NCI-H1417 (cell line): Measurements from ENCODE around the gene IFNG-AS1.

Experiments
- DNase-seq, 3 experiments: peaks; one replicate each; lab custom pipeline; 2025; lab: John Stamatoyannopoulos, UW

Gene IFNG-AS1

GRCh38 chr12:67989184-67989920, at the start of gene IFNG-AS1:
TSS of gene IFNG-AS1 (plus strand) at chr12:67989447.
- no peak for DNase-seq

DNA sequence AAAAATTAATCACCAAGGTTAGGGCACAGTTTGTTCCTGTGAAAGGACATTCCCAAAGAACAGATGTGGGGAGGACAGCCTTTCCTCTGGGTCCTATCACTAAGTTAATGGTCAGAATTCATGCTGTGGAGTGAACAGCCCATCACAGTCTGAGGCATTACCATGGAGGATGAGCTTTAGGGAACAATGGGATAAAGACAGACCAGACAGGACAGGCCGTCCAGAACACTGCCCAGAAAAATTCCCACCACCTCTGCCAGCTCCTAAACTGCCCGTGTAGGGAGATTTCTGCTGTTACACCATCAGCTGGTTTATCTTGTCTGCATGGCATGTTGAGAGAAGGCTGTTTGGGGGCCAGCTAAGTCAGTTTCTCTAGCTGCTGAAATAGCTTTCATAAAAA, 49.6 kb upstream of the IFNG-AS1 start:
- DNase-seq = no peak

DNA sequence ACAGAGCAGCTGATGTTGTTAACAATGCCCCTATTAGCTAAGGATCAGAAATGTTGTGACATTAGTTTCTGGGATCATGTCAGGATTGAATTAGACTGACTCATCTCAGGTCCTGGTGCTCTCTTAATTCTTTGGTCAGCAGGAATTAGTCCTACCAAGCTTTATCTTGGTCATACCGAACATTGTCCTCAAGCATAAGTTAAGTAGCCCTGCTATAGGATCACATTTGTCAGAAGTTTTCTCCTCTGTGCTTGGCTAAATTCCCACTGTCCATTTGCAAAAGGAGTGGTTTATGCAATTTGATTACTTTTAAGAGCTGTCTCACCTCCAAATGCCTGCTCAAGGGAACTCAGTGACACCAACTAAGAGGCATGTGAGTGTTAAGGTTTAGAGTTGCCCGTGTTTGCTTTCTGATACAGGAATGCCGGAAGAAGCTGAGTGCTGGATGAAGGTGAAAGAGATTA, 48.4 kb upstream of the IFNG-AS1 start:
- no peak for DNase-seq

DNA sequence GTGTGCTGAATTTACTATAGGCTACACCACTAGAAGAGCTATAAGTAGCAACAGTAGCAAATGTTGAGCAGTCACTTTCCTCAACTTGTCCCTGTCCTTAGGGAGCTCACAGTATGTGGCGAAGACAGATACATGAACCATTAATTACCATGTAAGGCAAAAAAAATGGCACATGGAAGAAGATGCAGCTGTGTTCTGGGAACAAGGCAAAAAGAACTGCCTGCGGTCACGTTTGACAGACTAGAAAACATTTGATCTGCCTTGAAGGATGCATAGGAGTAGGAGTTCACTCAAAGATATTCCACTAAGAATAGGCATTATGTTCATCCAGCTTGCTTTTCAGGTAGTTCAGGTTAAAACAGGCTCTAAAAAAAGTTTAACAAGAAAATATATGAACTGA, 46.5 kb upstream of the IFNG-AS1 start:
- peak in 2 of 3 experiments; percentile 12 to 60 for DNase-seq

- DNase-seq = peak; percentile 68 to 91 (median 90)
These were observed 45.9 kb upstream of the IFNG-AS1 start for GRCh38 chr12:67943141-67943892.

DNA sequence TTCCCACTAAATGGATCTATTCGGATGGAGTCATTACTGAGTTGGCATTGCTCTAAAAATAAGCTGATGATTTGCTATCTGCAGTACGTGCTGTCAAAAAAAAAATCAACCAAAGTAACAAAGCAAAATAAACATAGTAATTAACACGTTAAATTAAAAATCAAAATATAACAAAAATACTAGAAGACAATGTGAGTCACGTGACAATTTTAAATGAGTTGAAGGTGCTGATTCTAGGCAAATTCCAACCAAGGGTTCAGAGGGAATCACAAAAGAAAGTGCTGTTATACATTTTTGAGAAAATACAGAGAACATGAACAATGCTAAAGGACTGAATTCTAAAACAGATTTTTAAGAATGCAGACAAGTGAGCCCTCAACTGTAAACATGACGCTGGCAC, 45.2 kb upstream of the IFNG-AS1 start:
- DNase-seq = no peak

GRCh38 chr12:67952787-67953186, 36.5 kb upstream of the IFNG-AS1 start:
- DNase-seq = no peak

DNA sequence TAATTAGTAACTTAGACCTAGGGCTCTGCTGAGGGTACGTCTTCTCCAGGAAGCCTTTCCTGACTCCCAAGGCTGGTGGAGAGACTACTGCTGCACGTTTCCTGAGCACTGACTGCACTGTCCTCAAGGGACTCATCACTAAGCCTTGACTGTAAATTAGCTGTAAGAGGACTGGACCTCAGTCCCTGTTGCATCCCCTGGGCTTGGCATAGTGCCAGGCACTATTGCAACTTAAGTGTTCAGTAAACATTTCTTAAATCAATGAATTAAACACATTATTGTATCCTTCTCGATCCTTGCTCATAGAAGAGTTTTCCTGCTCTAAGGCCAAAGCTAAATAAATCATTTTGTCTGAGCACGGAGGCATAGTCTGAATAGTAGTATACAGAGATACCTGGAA, 31.9 kb upstream of the IFNG-AS1 start:
- DNase-seq = peak; percentile 61 to 97 (median 91)

DNA sequence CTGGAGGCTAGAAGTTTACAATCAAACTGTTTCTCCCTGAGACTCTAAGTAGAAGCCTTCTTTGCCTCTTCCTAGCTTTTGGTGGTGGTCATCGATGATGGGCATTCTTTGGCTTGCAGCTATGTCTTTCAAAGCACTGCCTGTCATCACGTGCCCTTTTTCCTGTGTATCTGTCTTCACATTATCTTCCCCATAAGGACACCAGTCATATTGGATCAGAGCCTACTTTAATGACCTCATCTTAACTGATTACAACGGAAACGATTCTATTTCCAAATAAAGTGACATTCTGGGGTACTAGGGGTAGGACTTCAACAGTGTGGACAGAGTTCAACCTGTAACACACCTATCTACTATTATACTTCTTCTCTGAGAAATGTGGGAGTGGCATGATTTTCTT, 31.1 kb upstream of the IFNG-AS1 start:
- no peak for DNase-seq

GRCh38 chr12:67964456-67964855, 24.8 kb upstream of the IFNG-AS1 start:
- DNase-seq = no peak

DNA sequence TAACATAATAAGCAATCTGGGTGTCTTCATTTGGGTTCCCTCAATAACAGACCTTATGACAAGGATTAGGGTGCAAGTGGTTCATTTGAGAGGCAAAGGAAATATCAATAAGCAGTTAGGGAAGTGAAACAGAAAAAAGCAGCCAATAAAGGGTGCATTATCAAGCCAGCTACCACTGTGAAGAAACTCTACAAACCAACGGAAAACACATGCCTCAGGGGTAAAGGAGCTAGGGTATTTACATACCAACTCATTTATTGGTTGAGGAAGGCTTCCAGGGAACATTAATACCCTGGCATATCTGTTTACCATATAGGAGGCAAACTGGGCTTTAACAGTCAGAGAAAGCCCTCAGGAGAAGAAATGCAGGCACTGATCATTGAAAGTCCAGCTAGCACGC, 22.7 kb upstream of the IFNG-AS1 start:
- no peak for DNase-seq

DNA sequence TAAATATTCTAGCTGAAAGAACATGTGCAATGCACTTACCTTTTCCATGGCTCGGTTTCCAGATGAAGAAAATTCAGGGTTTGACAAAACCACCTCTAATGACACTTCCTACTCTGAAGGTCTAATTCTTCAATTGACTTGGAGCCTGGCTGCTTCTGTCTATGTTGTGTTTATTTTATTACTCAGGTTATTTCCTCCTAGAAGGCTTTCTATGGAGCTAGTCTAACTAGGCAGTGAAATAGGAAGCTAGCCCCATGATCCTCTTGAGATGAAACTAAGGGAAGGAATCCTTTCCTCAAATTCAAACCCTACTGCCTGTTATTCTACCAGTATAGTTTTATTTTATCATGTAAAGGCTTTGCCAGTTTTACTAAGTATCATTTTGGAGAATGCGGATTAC, 20.9 kb upstream of the IFNG-AS1 start:
- DNase-seq = no peak

DNA sequence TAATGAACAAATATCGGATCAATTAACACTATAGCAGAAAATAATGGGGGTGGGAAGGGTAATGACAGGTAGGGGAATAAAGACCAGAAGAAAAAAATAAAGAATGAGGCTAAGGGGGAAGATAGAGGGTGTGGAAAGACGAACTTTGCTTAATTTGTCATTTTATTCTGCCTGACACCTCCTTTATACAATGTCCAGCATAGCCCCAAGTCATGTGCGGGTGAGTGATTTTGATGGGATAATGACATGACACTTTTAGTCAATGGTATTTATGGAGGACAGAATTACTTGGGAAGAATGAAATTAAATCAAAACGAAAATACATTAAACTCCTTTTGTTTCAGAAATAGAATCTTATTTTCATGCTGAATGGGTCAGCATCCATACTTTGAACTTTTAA, 20.5 kb upstream of the IFNG-AS1 start:
- DNase-seq = no peak

DNA sequence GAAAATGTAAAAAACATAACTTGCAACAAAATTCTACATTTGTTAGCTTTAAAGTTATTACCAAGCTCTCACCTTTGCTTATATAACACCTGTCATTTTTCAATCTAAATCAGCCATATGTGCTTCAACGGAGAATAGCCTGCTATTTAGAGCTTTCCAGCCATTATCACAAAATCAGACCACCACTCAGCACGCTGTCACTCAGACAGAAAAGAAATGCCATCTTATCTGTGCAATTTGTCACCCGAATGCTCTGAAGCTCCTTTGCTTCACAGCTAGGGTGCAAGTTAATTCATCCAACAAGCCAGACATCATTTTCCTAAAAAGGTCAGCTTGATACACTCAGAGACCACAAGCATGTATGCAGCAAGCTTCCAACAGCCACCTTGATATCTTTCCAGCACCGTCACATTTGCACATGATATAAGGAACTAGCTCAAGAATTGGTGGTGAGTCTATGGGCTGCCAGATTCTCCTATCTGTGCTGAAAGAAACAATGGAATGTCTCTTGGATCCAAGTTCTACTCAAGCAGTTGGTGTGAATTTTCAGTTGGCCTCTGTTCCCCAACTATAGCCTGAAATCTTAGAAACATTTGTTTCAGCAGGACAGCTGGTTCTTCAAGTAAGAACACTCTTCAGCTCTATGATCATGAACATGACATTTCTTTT, 20.0 kb upstream of the IFNG-AS1 start:
- DNase-seq = no peak

GRCh38 chr12:67977668-67978067, 11.6 kb upstream of the IFNG-AS1 start:
- no peak for DNase-seq

- DNase-seq = no peak
These were observed 8.9 kb upstream of the IFNG-AS1 start for GRCh38 chr12:67980391-67980790.

- DNase-seq = peak in 2 of 3 experiments; percentile 27 to 55
These were observed 7.7 kb upstream of the IFNG-AS1 start for GRCh38 chr12:67981287-67982162.

- DNase-seq = peak in 1 of 3 experiments; percentile 36
These were observed 7.1 kb upstream of the IFNG-AS1 start for GRCh38 chr12:67982164-67982563.

- DNase-seq = no peak
These were observed 2.6 kb upstream of the IFNG-AS1 start for GRCh38 chr12:67986632-67987031.

GRCh38 chr12:67988601-67989021, 636 bp upstream of the IFNG-AS1 start:
- no peak for DNase-seq

GRCh38 chr12:67991158-67991557, 1.9 kb downstream of the IFNG-AS1 start:
- DNase-seq = no peak

GRCh38 chr12:67993143-67993542, 3.9 kb downstream of the IFNG-AS1 start:
- no peak for DNase-seq
